ENCODE data around the gene USP11. TPM values are rescaled to one million over a fixed set of nuclear protein-coding genes. Genes with fewer than 3 reads are reported as not detected.

Gene USP11
- total and polyA plus RNA-seq, 2 experiments from 2014 or later: 64.2 to 65.1 TPM

- TF ChIP-seq ZNF462 (CRISPR knock-in tag; IDR thresholded peaks at IDR 0.05) (no peak), ETS1 (IDR thresholded peaks at IDR 0.05) (no peak), EZH2 (IDR thresholded peaks at IDR 0.05; ENCODE audit: low read depth, unreplicated experiment) (no peak), CTCF (conservative IDR thresholded peaks at IDR 0.05; ENCODE audit: low read depth in 2 of 2) (no peak), JUNB (IDR thresholded peaks at IDR 0.05; ENCODE audit: unreplicated experiment) (no peak), CREB1 (CRISPR knock-in tag; IDR thresholded peaks at IDR 0.05; ENCODE audit: low read depth) (no peak), ZNF331 (CRISPR knock-in tag; IDR thresholded peaks at IDR 0.05; ENCODE audit: low read depth) (no peak), ZNF114 (CRISPR knock-in tag; IDR thresholded peaks at IDR 0.05) (no peak), NANOG (IDR thresholded peaks at IDR 0.05; ENCODE audit: borderline replicate concordance) (no peak), STAT1 (IDR thresholded peaks at IDR 0.05; ENCODE audit: unreplicated experiment) (no peak)
Observed at GRCh38 chrX:47241201-47242011, 8.6 kb downstream of the USP11 start (continued).
